ENCODE data around the gene SETD3.

SETD3 gene

DNA sequence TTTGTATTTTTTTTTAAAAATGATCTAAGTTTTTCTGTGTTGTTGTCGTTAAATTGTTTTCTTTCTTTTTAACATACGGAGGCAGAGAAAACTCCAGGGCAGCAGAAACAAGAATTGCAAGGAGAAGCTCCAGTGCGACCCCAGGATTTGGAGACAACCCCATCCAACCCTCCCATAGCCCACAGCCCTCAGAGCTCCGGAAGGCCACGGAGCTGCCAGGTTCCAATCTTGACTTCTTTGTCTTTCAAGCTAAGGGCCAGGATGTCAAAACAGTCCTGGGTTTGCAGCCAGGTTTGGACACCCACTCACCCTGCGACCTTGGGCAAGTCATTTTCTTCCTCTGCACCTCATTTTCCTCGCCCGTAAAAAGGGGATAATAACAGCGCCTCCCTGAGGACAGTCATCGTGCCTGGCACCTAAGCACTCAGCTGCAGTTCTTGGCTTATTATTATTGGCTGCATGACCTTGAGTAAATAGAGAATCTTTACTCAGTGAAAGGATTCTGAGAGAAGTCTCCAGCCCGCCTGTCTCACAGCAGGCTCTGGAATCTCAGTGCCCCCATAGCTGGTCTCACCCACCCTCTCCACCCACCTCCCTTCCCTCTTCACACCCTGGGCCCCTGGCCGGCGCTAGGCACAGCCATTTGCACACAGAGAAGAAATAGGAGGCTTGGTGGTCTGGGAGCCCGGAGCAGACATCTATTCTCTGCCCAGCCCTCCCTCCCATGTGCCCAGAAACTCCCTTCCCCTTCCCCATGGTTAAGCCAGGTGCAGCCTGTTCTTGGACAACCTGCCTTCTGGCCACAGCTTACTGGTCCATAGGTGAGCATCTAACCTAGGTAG is 129.3 kb downstream of the SETD3 start:
- TF ChIP-seq EGR1 (IDR thresholded peaks at IDR 0.05): no peak
- no peak for TF ChIP-seq RAD21 (IDR thresholded peaks at IDR 0.05; ENCODE audit: low read depth)
- no peak for TF ChIP-seq TAF1 (IDR thresholded peaks at IDR 0.05; ENCODE audit: low read depth)
- TF ChIP-seq REST (IDR thresholded peaks at IDR 0.05; ENCODE audit: low read depth): no peak
- TF ChIP-seq TCF12 (IDR thresholded peaks at IDR 0.05; ENCODE audit: low read depth): no peak

GRCh38 chr14:99350751-99351150 is 129.9 kb downstream of the SETD3 start:
- TF ChIP-seq REST (IDR thresholded peaks at IDR 0.05; ENCODE audit: low read depth) (no peak), TEAD4 (IDR thresholded peaks at IDR 0.05) (no peak), EP300 (IDR thresholded peaks at IDR 0.05; ENCODE audit: borderline replicate concordance) (no peak), CEBPB (IDR thresholded peaks at IDR 0.05) (no peak), TCF12 (IDR thresholded peaks at IDR 0.05; ENCODE audit: low read depth) (no peak), NFIC (IDR thresholded peaks at IDR 0.05) (no peak), FOXM1 (IDR thresholded peaks at IDR 0.05; ENCODE audit: borderline replicate concordance, low read depth) (no peak), TAF1 (IDR thresholded peaks at IDR 0.05; ENCODE audit: low read depth) (no peak), EGR1 (IDR thresholded peaks at IDR 0.05) (no peak), RAD21 (IDR thresholded peaks at IDR 0.05; ENCODE audit: low read depth) (no peak), ZBTB7A (IDR thresholded peaks at IDR 0.05; ENCODE audit: low read depth) (no peak), CREB1 (IDR thresholded peaks at IDR 0.05; ENCODE audit: low read depth) (no peak), YY1 (IDR thresholded peaks at IDR 0.05; ENCODE audit: low read depth) (no peak)
- TF ChIP-seq, protein P1, sequence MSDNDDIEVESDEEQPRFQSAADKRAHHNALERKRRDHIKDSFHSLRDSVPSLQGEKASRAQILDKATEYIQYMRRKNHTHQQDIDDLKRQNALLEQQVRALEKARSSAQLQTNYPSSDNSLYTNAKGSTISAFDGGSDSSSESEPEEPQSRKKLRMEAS (IDR thresholded peaks at IDR 0.05): no peak
- TF ChIP-seq, protein P2, sequence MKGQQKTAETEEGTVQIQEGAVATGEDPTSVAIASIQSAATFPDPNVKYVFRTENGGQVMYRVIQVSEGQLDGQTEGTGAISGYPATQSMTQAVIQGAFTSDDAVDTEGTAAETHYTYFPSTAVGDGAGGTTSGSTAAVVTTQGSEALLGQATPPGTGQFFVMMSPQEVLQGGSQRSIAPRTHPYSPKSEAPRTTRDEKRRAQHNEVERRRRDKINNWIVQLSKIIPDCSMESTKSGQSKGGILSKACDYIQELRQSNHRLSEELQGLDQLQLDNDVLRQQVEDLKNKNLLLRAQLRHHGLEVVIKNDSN (IDR thresholded peaks at IDR 0.05): no peak

GRCh38 chr14:99349721-99350495 is 130.8 kb downstream of the SETD3 start:
- TF ChIP-seq TAF1 (IDR thresholded peaks at IDR 0.05; ENCODE audit: low read depth) (no peak), CEBPB (IDR thresholded peaks at IDR 0.05) (no peak), RAD21 (IDR thresholded peaks at IDR 0.05; ENCODE audit: low read depth) (no peak), ZBTB7A (IDR thresholded peaks at IDR 0.05; ENCODE audit: low read depth) (no peak), EGR1 (IDR thresholded peaks at IDR 0.05) (no peak), YY1 (IDR thresholded peaks at IDR 0.05; ENCODE audit: low read depth) (no peak), EP300 (IDR thresholded peaks at IDR 0.05; ENCODE audit: borderline replicate concordance) (no peak), REST (IDR thresholded peaks at IDR 0.05; ENCODE audit: low read depth) (no peak), CREB1 (IDR thresholded peaks at IDR 0.05; ENCODE audit: low read depth) (no peak)
- TF ChIP-seq, protein P2 (IDR thresholded peaks at IDR 0.05): no peak
- TF ChIP-seq, protein P1 (IDR thresholded peaks at IDR 0.05): no peak

Measured in Ishikawa (cell line).